Nephron progenitor cell (in vitro differentiated cells): Measurements from ENCODE around the gene RTL9.

Experiments used
- DNase-seq: peaks from one replicate; pipeline ENCODE4 v3.0.0; 2021
- H3K27ac Mint-ChIP-seq: 2 replicates; pipeline ENCODE4 v1.8.0; 2021; ENCODE audit warnings: mild to moderate bottlenecking, moderate library complexity, mixed read lengths
- H3K27me3 Mint-ChIP-seq: 2 replicates; pipeline ENCODE4 v1.8.0; 2021; ENCODE audit warnings: mild to moderate bottlenecking, low read depth, mixed read lengths; ENCODE audit not compliant: poor library complexity
- H3K36me3 Mint-ChIP-seq: 2 replicates; pipeline ENCODE4 v1.8.0; 2021; ENCODE audit warnings: low read depth, mixed read lengths
- H3K4me1 Mint-ChIP-seq: 2 replicates; pipeline ENCODE4 v1.8.0; 2021; ENCODE audit warnings: mixed read lengths
- H3K4me3 Mint-ChIP-seq: 2 replicates; pipeline ENCODE4 v1.8.0; 2021; ENCODE audit warnings: mild to moderate bottlenecking, moderate library complexity, mixed read lengths
- H3K9me3 Mint-ChIP-seq: 2 replicates; pipeline ENCODE4 v1.8.0; 2021; ENCODE audit warnings: mild to moderate bottlenecking, moderate library complexity, mixed read lengths
- CTCF ChIP-seq: fragments of 200-600 bp; sonication (generic); IDR thresholded peaks from 2 replicates; pipeline ENCODE4 v1.5.0; 2021; ENCODE audit warnings: antibody characterized with exemption

The RTL9 gene

GRCh38 chrX:110397904-110398303 is 39.3 kb downstream of the RTL9 start:
- no peak for TF ChIP-seq CTCF
- H3K9me3 Mint-ChIP-seq = no peaks in the 10 kb centered on the region

GRCh38 chrX:110399497-110399896 is 40.8 kb downstream of the RTL9 start:
- H3K36me3 Mint-ChIP-seq = no peaks in the 10 kb centered on the region
- no peak overlapping the region for H3K4me3 Mint-ChIP-seq
- no peak overlapping the region for H3K27ac Mint-ChIP-seq

More at GRCh38 chrX:110397904-110398303, 39.3 kb downstream of the RTL9 start:
- Mint-ChIP-seq H3K4me3 (no peak overlapping the region), H3K27ac (no peak overlapping the region), H3K4me1 (peaks cover 18% of the 10 kb centered on the region), H3K27me3 (no peaks in the 10 kb centered on the region), H3K36me3 (no peaks in the 10 kb centered on the region)
- no peak for DNase-seq

GRCh38 chrX:110399966-110400365 is 41.3 kb downstream of the RTL9 start:
- no peak overlapping the region for H3K4me3 Mint-ChIP-seq
- no peak for TF ChIP-seq CTCF
- no peak for DNase-seq
- H3K27me3 Mint-ChIP-seq = no peaks in the 10 kb centered on the region
- H3K4me1 Mint-ChIP-seq = peaks cover 18% of the 10 kb centered on the region
- no peaks in the 10 kb centered on the region for H3K36me3 Mint-ChIP-seq
- no peak overlapping the region for H3K27ac Mint-ChIP-seq
- H3K9me3 Mint-ChIP-seq = no peaks in the 10 kb centered on the region

More at GRCh38 chrX:110399497-110399896, 40.8 kb downstream of the RTL9 start:
- DNase-seq = no peak
- H3K4me1 Mint-ChIP-seq = peaks cover 18% of the 10 kb centered on the region
- H3K27me3 Mint-ChIP-seq = no peaks in the 10 kb centered on the region
- TF ChIP-seq CTCF = no peak
- H3K9me3 Mint-ChIP-seq = no peaks in the 10 kb centered on the region

GRCh38 chrX:110401135-110401534 is 42.5 kb downstream of the RTL9 start:
- Mint-ChIP-seq H3K36me3 (no peaks in the 10 kb centered on the region), H3K27ac (no peak overlapping the region), H3K27me3 (no peaks in the 10 kb centered on the region), H3K9me3 (no peaks in the 10 kb centered on the region), H3K4me1 (peaks cover 17% of the 10 kb centered on the region), H3K4me3 (no peak overlapping the region)
- no peak for DNase-seq
- no peak for TF ChIP-seq CTCF

GRCh38 chrX:110402091-110402849 is 43.6 kb downstream of the RTL9 start:
- Mint-ChIP-seq H3K27ac (peak overlapping the region; percentile 21), H3K4me3 (no peak overlapping the region), H3K4me1 (peaks cover 5% of the 10 kb centered on the region), H3K27me3 (peaks cover 2% of the 10 kb centered on the region), H3K9me3 (no peaks in the 10 kb centered on the region), H3K36me3 (no peaks in the 10 kb centered on the region)
- no peak for DNase-seq
- TF ChIP-seq CTCF = no peak

GRCh38 chrX:110402850-110403221 is 44.2 kb downstream of the RTL9 start:
- Mint-ChIP-seq H3K4me1 (peaks cover 3% of the 10 kb centered on the region), H3K36me3 (no peaks in the 10 kb centered on the region), H3K27ac (peak overlapping the region; percentile 21), H3K27me3 (peaks cover 2% of the 10 kb centered on the region), H3K4me3 (no peak overlapping the region), H3K9me3 (no peaks in the 10 kb centered on the region)
- TF ChIP-seq CTCF = no peak
- DNase-seq = no peak
